Tongue (tissue), 2 donors: Measurements from ENCODE around the gene ADAMTSL3. TPM values are rescaled to one million over a fixed set of nuclear protein-coding genes. Genes with fewer than 3 reads are reported as not detected.
"Not testable (repeated sequence)": the region's sequence is repeated elsewhere in the genome, so short reads cannot be mapped to it uniquely, and the experiment has no call there.

Source experiments
- DNase-seq: peaks from one replicate; pipeline ENCODE4 v3.0.0-alpha.2; 2015
- total RNA-seq: library from RNA; depleted of rRNA; stranded (reverse); fragments of >200 nt; gene quantifications from one replicate; pipeline ENCODE4 v1.2.3, GENCODE V29; 2014

The ADAMTSL3 gene
- total RNA-seq, 1 donor from 2014 or later = 29.2 TPM

DNA sequence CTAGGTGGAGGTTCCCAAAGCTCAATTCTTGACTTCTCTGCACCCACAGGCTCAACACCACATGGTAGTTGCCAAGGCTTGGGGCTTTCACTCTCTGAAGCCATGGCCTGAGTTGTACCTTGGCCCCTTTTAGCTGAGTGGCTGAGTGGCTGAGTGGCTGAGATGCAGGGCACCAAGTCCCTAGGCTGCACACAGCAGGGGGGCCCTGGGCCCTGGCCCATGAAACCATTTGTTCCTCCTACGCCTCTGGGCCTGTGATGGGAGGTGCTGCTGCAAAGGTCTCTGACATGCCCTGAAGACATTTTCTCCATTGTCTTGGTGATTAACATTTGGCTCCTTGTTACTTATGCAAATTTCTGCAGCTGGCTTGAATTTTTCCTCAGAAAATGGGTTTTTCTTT, 103.4 kb downstream of the ADAMTSL3 start:
- DNase-seq = not testable (repeated sequence)

- DNase-seq = no peak
These were observed 108.4 kb downstream of the ADAMTSL3 start for GRCh38 chr15:83762367-83762766.

DNA sequence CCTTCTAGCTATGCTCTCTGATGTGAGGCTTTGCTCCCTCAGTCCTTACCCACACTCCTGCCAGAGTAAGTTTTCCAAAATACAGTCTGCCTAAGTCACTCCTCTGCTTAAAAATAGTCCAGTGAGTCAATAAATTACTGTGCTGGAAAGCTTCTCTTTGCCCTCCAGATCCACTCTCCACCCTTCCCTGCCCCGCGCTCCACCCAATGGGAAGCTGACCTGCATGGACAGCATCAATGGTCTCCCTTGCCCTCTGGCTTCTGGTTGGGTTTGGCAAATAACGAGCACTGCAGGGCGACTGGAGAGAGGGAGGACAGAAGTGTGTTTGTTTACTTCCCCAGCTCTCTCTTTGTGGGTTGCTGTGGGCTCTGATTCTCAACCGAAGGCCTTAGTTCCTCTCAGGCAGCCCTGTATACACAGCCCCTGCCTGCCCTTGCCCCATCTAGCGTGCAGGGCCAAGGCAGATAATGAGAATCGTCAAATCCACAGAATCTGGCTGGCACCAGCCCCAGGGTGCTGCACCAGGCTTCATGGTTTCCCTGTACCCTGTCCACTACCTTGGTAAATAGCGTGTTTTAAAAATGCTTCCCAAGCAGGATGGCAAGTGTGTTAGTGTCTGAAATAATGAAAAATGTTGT, 110.4 kb downstream of the ADAMTSL3 start:
- no peak for DNase-seq

GRCh38 chr15:83766339-83766738, 112.4 kb downstream of the ADAMTSL3 start:
- no peak for DNase-seq

DNA sequence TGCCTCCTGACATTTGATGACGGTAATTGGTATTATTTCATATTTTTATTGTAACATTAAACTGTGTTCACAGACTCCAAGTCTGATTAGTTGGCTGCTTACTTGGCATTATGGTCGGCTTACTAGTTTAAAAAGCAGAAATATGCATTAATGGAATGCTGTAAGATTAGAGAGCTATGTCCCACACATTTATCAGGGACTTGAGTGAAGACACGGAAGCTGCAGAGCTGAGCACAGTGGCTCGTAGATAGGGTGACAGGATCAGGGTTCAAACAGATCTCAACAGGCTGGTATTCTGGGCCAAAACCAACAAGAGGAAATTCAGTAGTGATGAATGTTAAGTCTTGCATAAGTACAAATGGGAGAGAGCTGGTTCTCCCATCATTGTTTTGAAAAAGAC, 113.8 kb downstream of the ADAMTSL3 start:
- DNase-seq = no peak

GRCh38 chr15:83769411-83769999, 115.6 kb downstream of the ADAMTSL3 start:
- DNase-seq = peak; percentile 50

GRCh38 chr15:83775738-83776137, 121.8 kb downstream of the ADAMTSL3 start:
- DNase-seq = no peak

GRCh38 chr15:83776986-83777385, 123.1 kb downstream of the ADAMTSL3 start:
- no peak for DNase-seq

- DNase-seq = no peak
These were observed 129.3 kb downstream of the ADAMTSL3 start for GRCh38 chr15:83783227-83783626.

GRCh38 chr15:83784975-83785374, 131.1 kb downstream of the ADAMTSL3 start:
- DNase-seq = no peak

- DNase-seq = no peak
These were observed 132.4 kb downstream of the ADAMTSL3 start for GRCh38 chr15:83786336-83786735.

GRCh38 chr15:83793069-83793468, 139.1 kb downstream of the ADAMTSL3 start:
- DNase-seq = no peak

GRCh38 chr15:83794209-83794608, 140.3 kb downstream of the ADAMTSL3 start:
- DNase-seq = no peak

GRCh38 chr15:83809345-83809744, 155.4 kb downstream of the ADAMTSL3 start:
- DNase-seq = no peak

- DNase-seq = no peak
These were observed 156.2 kb downstream of the ADAMTSL3 start for GRCh38 chr15:83810110-83810509.

GRCh38 chr15:83813682-83814081, 159.8 kb downstream of the ADAMTSL3 start:
- DNase-seq = no peak

- peak; percentile 28 for DNase-seq
These were observed 161.6 kb downstream of the ADAMTSL3 start for GRCh38 chr15:83815506-83815905.

- DNase-seq = no peak
These were observed 162.4 kb downstream of the ADAMTSL3 start for GRCh38 chr15:83816124-83816883.

GRCh38 chr15:83818591-83818990, 164.7 kb downstream of the ADAMTSL3 start:
- DNase-seq = no peak

GRCh38 chr15:83830381-83830780, 176.5 kb downstream of the ADAMTSL3 start:
- DNase-seq = peak; percentile 45

DNA sequence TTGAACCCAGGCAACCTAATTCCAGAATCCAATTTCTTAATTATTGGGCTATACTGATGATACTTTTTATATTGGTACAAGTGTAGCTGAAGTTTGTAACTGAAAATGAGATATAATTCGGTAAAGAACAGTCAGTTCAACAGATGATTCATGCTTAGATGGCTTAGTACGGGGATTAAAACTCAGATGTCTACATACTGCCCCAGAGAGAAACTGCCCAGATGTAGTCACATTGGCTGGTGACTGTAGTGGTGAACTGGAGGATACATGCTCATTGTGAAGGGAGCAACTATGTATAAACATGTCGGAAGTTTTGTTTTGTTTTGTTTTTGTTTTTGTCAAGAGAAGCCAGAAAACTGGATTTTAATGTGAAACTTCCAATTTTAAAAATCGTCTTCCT, 179.6 kb downstream of the ADAMTSL3 start:
- no peak for DNase-seq

GRCh38 chr15:83835479-83835878, 181.6 kb downstream of the ADAMTSL3 start:
- DNase-seq = no peak

- peak; percentile 63 for DNase-seq
These were observed 184.1 kb downstream of the ADAMTSL3 start for GRCh38 chr15:83837945-83838571.
